Loucy (cell line): Measurements from ENCODE around the gene TBC1D24.

Experiments
- H2AFZ ChIP-seq: fragments of 200-600 bp; sonication (generic); 2 replicates; pipeline ENCODE4 v1.6.0; 2016; ENCODE audit warnings: antibody characterized with exemption, mild to moderate bottlenecking, low read length, moderate library complexity
- H3F3A ChIP-seq: fragments of 200-600 bp; 2 replicates; pipeline ENCODE4 v1.6.0; 2016; ENCODE audit warnings: antibody characterized with exemption, low read depth, mild to moderate bottlenecking
- H3K27me3 ChIP-seq: fragments of 200-600 bp; sonication (generic); 2 replicates; pipeline ENCODE4 v1.6.1; 2014; ENCODE audit warnings: low read length, mild to moderate bottlenecking; ENCODE audit not compliant: insufficient read depth, poor library complexity, severe bottlenecking
- H3K36me3 ChIP-seq: fragments of 200-600 bp; sonication (generic); 2 replicates; pipeline ENCODE4 v1.6.1; 2016; ENCODE audit warnings: low read length; ENCODE audit not compliant: insufficient read depth
- H3K4me1 ChIP-seq: fragments of 200-600 bp; sonication (generic); 2 replicates; pipeline ENCODE4 v1.5.1; 2014; ENCODE audit warnings: low read length, mild to moderate bottlenecking; ENCODE audit not compliant: insufficient read depth, poor library complexity, severe bottlenecking
- H3K4me2 ChIP-seq: fragments of 200-600 bp; sonication (generic); 2 replicates; pipeline ENCODE4 v1.6.0; 2014; ENCODE audit warnings: antibody characterized with exemption, low read length, low read depth, mild to moderate bottlenecking; ENCODE audit not compliant: poor library complexity, severe bottlenecking
- H3K4me3 ChIP-seq: fragments of 200-600 bp; sonication (generic); 2 replicates; pipeline ENCODE4 v1.5.1; 2014; ENCODE audit warnings: low read length, mild to moderate bottlenecking, mixed read lengths; ENCODE audit not compliant: poor library complexity, severe bottlenecking
- H3K79me2 ChIP-seq: fragments of 200-600 bp; sonication (generic); 2 replicates; pipeline ENCODE4 v1.6.1; 2014; ENCODE audit warnings: low read length; ENCODE audit not compliant: insufficient read depth
- H3K9ac ChIP-seq: fragments of 200-600 bp; sonication (generic); 2 replicates; pipeline ENCODE4 v1.6.0; 2014; ENCODE audit warnings: mild to moderate bottlenecking, low read depth, low read length, moderate library complexity; ENCODE audit not compliant: poor library complexity, severe bottlenecking
- H3K9me2 ChIP-seq: fragments of 200-600 bp; sonication (generic); replicated peaks from 2 replicates; pipeline ENCODE4 v1.6.1; 2016; ENCODE audit warnings: low read depth, low read length, mixed read lengths
- H3K9me3 ChIP-seq: fragments of 200-600 bp; sonication (generic); 2 replicates; pipeline ENCODE4 v1.6.1; 2014; ENCODE audit warnings: mild to moderate bottlenecking, antibody characterized with exemption, low read length, low read depth; ENCODE audit not compliant: insufficient read depth
- H4K20me1 ChIP-seq: fragments of 200-600 bp; sonication (generic); 2 replicates; pipeline ENCODE4 v1.6.0; 2014; ENCODE audit warnings: antibody characterized with exemption, low read length, mild to moderate bottlenecking; ENCODE audit not compliant: insufficient read depth, poor library complexity, severe bottlenecking
- CTCF ChIP-seq: fragments of 200-600 bp; sonication (generic); conservative IDR thresholded peaks from 2 replicates; pipeline ENCODE4 v1.5.1; 2014; ENCODE audit warnings: mild to moderate bottlenecking, antibody characterized with exemption, low read length
- EZH2phosphoT487 ChIP-seq: fragments of 200-600 bp; IDR thresholded peaks from 2 replicates; pipeline ENCODE4 v1.6.1; 2018; ENCODE audit warnings: antibody characterized with exemption, mild to moderate bottlenecking, moderate library complexity, borderline replicate concordance

Gene TBC1D24

GRCh38 chr16:2455081-2455845 is 19.7 kb upstream of the TBC1D24 start:
- Histone ChIP-seq H3K79me2 (no peaks in the 10 kb centered on the region), H2AFZ (no peak overlapping the region), H4K20me1 (no peaks in the 10 kb centered on the region), H3K9me3 (no peaks in the 10 kb centered on the region), H3K9ac (no peak overlapping the region), H3K9me2 (no peaks in the 10 kb centered on the region), H3F3A (no peaks in the 10 kb centered on the region), H3K36me3 (peaks cover 33% of the 10 kb centered on the region; the same call in 1 of the 2 replicates), H3K27me3 (no peaks in the 10 kb centered on the region), H3K4me3 (no peak overlapping the region), H3K4me2 (no peak overlapping the region), H3K4me1 (peaks cover 4% of the 10 kb centered on the region)
- TF ChIP-seq EZH2phosphoT487 (no peak), CTCF (no peak)

- no peak overlapping the region for H3K4me3 ChIP-seq
These were observed 18.3 kb upstream of the TBC1D24 start for GRCh38 chr16:2456551-2457153.

GRCh38 chr16:2457267-2457666 is 17.7 kb upstream of the TBC1D24 start:
- peaks cover 31% of the 10 kb centered on the region; the same call in 1 of the 2 replicates for H3K36me3 ChIP-seq

More at GRCh38 chr16:2456551-2457153, 18.3 kb upstream of the TBC1D24 start:
- H3F3A ChIP-seq: no peaks in the 10 kb centered on the region
- TF ChIP-seq CTCF: no peak
- no peak for TF ChIP-seq EZH2phosphoT487
- H3K9me2 ChIP-seq: no peaks in the 10 kb centered on the region
- peaks cover 33% of the 10 kb centered on the region; the same call in 1 of the 2 replicates for H3K36me3 ChIP-seq
- H3K9ac ChIP-seq: no peak overlapping the region
- H4K20me1 ChIP-seq: no peaks in the 10 kb centered on the region
- no peaks in the 10 kb centered on the region for H3K9me3 ChIP-seq
- H3K27me3 ChIP-seq: no peaks in the 10 kb centered on the region
- peaks cover 9% of the 10 kb centered on the region for H3K4me1 ChIP-seq
- H3K4me2 ChIP-seq: no peak overlapping the region
- peaks cover 13% of the 10 kb centered on the region; the same call in 1 of the 2 replicates for H3K79me2 ChIP-seq
- no peak overlapping the region for H2AFZ ChIP-seq

More at GRCh38 chr16:2457267-2457666, 17.7 kb upstream of the TBC1D24 start:
- H3K4me1 ChIP-seq: peaks cover 9% of the 10 kb centered on the region
- H3K27me3 ChIP-seq: no peaks in the 10 kb centered on the region
- no peak overlapping the region for H3K4me2 ChIP-seq
- H3K9ac ChIP-seq: no peak overlapping the region
- TF ChIP-seq EZH2phosphoT487 (no peak), CTCF (no peak)
- no peak overlapping the region for H3K4me3 ChIP-seq
- no peaks in the 10 kb centered on the region for H4K20me1 ChIP-seq
- no peaks in the 10 kb centered on the region for H3K9me2 ChIP-seq
- peaks cover 15% of the 10 kb centered on the region; the same call in 1 of the 2 replicates for H3K79me2 ChIP-seq
- H3F3A ChIP-seq: no peaks in the 10 kb centered on the region
- H2AFZ ChIP-seq: no peak overlapping the region
- H3K9me3 ChIP-seq: no peaks in the 10 kb centered on the region
